MM.1S (cell line): ENCODE data around the gene P2RX6.
"Not testable (repeated sequence)": the region's sequence is repeated elsewhere in the genome, so short reads cannot be mapped to it uniquely, and the experiment has no call there.

Experiments
- CTCF ChIP-seq: fragments of 300-600 bp; sonication (generic); IDR thresholded peaks from 2 replicates; pipeline ENCODE4 v1.5.1; 2016; ENCODE audit warnings: antibody characterized with exemption, low read length, mixed read lengths
- EZH2 ChIP-seq: fragments of 300-600 bp; sonication (generic); optimal IDR thresholded peaks from 2 replicates; pipeline ENCODE3; 2017; ENCODE audit warnings: low read depth, mild to moderate bottlenecking, antibody characterized with exemption, low read length, mixed read lengths
- EZH2phosphoT487 ChIP-seq: fragments of 300-600 bp; sonication (generic); IDR thresholded peaks from 2 replicates; pipeline ENCODE4 v1.6.1; 2018; ENCODE audit warnings: antibody characterized with exemption, low read length

GRCh38 chr22:21048965-21049364, 34.0 kb downstream of the P2RX6 start:
- not testable (repeated sequence) for TF ChIP-seq CTCF, EZH2, EZH2phosphoT487
